Measurements from ENCODE around the gene RAP1GAP2.

The RAP1GAP2 gene

DNA sequence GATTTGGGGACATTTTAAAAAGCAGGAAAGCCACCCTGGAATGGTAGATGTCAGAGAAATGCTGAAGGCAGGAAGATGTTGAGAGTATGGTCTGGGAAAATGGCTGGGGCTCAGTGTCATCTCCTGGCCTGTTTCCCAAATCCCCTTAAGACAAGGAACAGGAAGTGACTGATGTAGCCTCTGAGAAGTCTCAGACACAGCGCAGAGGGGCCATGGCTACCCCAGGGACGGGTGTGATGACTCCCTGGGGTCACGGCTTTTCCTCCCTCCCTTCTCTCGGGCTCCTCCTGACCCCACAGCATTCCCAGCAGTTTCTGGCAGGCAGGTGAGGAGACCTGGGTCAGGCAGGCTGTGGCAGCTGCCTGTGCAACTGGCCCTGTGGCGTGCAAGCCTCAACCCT, 45.4 kb downstream of the RAP1GAP2 start:
- no peaks in the 10 kb centered on the region for H3K4me1 ChIP-seq
- in situ Hi-C loops (cut with MboI; ENCODE audit: low sequenced_read_pairs): no loop called here
- H3K9me3 ChIP-seq: no peaks in the 10 kb centered on the region
- DNase-seq (ENCODE audit: low spot score in 2 of 2): no peak
- no peaks in the 10 kb centered on the region for H3K36me3 ChIP-seq (replicated peaks)
- H3K27me3 ChIP-seq (ENCODE audit: low read depth): no peaks in the 10 kb centered on the region
- no peak overlapping the region for H3K4me3 ChIP-seq

GRCh38 chr17:2842464-2842863, 46.2 kb downstream of the RAP1GAP2 start:
- H3K27me3 ChIP-seq (ENCODE audit: low read depth): no peaks in the 10 kb centered on the region
- in situ Hi-C loops (cut with MboI; ENCODE audit: low sequenced_read_pairs): no loop called here

DNA sequence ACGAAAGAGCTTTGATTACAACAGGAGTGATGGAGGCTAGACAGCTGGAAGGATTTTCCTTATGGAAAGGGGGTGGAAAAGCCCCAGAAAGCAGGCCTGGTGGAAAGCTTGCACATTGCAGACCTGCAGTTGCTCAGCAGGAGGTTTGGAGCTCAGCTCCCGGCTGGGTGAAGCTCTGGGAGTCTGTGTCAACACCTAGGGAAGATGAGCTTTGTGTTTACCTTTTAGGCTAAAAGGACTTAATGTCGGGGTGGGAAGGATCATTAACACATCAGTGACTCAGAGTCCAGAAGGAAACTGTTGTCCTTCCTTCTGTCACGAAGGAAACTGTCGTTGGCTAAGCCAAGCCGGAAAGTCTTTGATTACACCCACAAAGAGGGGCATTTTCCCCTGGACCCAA, 48.2 kb downstream of the RAP1GAP2 start:
- DNase-seq (ENCODE audit: low spot score in 2 of 2): no peak
- Histone ChIP-seq H3K27me3 (ENCODE audit: low read depth) (no peaks in the 10 kb centered on the region), H3K4me3 (no peak overlapping the region), H3K4me1 (no peaks in the 10 kb centered on the region), H3K36me3 (replicated peaks) (no peaks in the 10 kb centered on the region), H3K9me3 (no peaks in the 10 kb centered on the region)
- in situ Hi-C loops (cut with MboI; ENCODE audit: low sequenced_read_pairs): no loop called here

More at GRCh38 chr17:2842464-2842863, 46.2 kb downstream of the RAP1GAP2 start:
- Histone ChIP-seq H3K36me3 (replicated peaks) (no peaks in the 10 kb centered on the region), H3K4me1 (no peaks in the 10 kb centered on the region), H3K4me3 (no peak overlapping the region), H3K9me3 (no peaks in the 10 kb centered on the region)
- no peak for DNase-seq (ENCODE audit: low spot score in 2 of 2)

DNA sequence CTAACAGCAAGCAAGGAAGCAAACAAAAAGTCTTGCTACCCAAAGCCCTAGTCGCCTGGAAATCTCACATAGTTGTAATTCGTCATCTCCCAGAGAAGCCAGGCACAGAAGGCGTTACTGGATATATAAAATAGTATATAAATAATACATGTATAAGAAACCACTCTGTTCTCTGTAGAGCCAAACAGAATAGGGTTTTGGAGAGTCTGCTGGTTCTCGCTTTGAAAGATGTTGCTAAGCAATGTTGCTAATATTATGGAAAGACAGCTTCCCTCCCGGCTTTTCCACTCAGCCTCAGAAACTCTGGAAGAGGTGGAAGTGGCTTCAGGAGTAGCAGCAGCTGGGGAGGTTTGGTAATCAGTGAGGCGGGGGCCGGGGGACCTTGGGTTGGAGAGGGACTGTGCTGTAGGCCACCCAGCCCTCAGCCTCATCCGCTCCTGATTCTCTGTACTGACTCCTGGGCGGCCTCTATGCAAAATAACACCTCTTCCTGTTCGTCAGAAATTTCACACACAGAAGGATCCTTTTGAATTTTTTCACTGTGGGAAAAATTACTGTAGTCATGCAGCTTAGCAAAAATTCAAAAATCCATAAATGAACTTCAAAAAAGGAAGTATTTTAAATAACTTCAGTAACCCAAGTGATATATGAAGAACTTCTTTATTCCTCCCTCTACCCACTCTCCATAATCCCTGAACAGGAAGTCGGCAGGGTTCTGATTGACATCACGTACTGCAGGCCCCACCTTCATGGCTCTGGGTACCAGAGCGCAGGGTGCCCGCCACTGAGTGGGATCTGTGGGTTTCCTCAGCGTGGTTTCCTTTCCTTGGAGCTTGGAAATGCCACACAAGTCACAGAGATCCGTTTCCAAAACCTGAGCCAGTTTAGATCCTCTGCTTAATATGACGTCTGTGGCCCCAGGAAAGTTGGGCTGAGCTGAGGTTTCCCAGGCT, 51.4 kb downstream of the RAP1GAP2 start:
- no peak overlapping the region for H3K4me3 ChIP-seq
- in situ Hi-C loops (cut with MboI; ENCODE audit: low sequenced_read_pairs): no loop called here
- H3K9me3 ChIP-seq: no peaks in the 10 kb centered on the region

DNA sequence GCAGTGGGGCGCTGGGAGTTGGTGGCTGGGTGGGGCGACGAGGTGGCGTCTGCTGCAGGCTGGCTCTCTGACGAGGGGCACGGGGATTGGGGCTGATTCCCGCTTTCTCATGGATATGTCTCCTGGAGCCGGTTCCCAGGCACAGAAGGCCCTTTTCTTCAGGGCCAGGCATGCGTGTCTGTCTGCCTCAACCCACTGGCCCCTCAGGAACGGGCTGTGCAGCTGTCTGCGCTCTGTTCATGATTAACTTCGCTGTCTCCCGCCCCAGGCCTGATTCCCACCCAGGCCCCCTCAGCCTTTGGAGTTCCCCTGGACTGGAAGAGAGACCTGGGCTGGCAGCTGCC, 53.1 kb downstream of the RAP1GAP2 start:
- H3K4me1 ChIP-seq: no peaks in the 10 kb centered on the region
- no peak overlapping the region for H3K4me3 ChIP-seq
- no peaks in the 10 kb centered on the region; the same call in 1 of the 2 replicates for H3K36me3 ChIP-seq (replicated peaks)
- no peak for DNase-seq (ENCODE audit: low spot score in 2 of 2)
- no peaks in the 10 kb centered on the region for H3K9me3 ChIP-seq
- in situ Hi-C loops (cut with MboI; ENCODE audit: low sequenced_read_pairs): no loop called here
- no peaks in the 10 kb centered on the region for H3K27me3 ChIP-seq (ENCODE audit: low read depth)

More for the DNA sequence above, 51.4 kb downstream of the RAP1GAP2 start:
- no peaks in the 10 kb centered on the region for H3K4me1 ChIP-seq
- no peak for DNase-seq (ENCODE audit: low spot score in 2 of 2)
- no peaks in the 10 kb centered on the region for H3K36me3 ChIP-seq (replicated peaks)
- H3K27me3 ChIP-seq (ENCODE audit: low read depth): no peaks in the 10 kb centered on the region

GRCh38 chr17:2850991-2851390, 54.8 kb downstream of the RAP1GAP2 start:
- Histone ChIP-seq H3K36me3 (replicated peaks) (no peaks in the 10 kb centered on the region; the same call in 1 of the 2 replicates), H3K27me3 (ENCODE audit: low read depth) (no peaks in the 10 kb centered on the region), H3K4me1 (peaks cover 8% of the 10 kb centered on the region), H3K9me3 (no peaks in the 10 kb centered on the region), H3K4me3 (no peak overlapping the region)
- DNase-seq (ENCODE audit: low spot score in 2 of 2): no peak
- in situ Hi-C loops (cut with MboI; ENCODE audit: low sequenced_read_pairs): loop anchor here (5.0 kb wide), 1 partner anchor 76 kb away; no protein-coding TSS in a partner anchor

DNA sequence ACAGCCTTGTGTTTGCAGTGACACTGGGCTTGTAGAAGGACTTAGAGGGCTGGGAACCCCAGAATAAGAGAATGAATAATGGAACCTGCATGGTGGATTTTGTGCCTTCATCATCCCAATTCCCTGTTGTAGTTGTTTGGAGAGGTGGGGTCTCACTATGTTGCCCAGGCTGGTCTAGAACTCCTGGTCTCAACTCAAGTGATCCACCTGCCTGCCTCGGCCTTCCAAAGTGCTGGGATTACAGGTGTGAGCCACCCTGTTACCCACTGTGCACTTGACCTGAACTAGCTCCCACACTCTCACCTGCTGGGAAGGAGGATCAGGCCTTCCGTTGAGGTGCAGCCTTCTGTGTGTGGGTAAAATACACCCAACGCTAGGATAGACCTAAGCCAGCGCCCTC, 55.4 kb downstream of the RAP1GAP2 start:
- H3K27me3 ChIP-seq (ENCODE audit: low read depth): no peaks in the 10 kb centered on the region
- H3K36me3 ChIP-seq (replicated peaks): no peaks in the 10 kb centered on the region; the same call in 1 of the 2 replicates
- no peak overlapping the region for H3K4me3 ChIP-seq
- H3K9me3 ChIP-seq: no peaks in the 10 kb centered on the region
- in situ Hi-C loops (cut with MboI; ENCODE audit: low sequenced_read_pairs): loop anchor here (5.0 kb wide), 1 partner anchor 76 kb away; no protein-coding TSS in a partner anchor
- peaks cover 8% of the 10 kb centered on the region for H3K4me1 ChIP-seq
- no peak for DNase-seq (ENCODE audit: low spot score in 2 of 2)

GRCh38 chr17:2852221-2852620, 56.0 kb downstream of the RAP1GAP2 start:
- Histone ChIP-seq H3K27me3 (ENCODE audit: low read depth) (no peaks in the 10 kb centered on the region), H3K4me1 (peaks cover 8% of the 10 kb centered on the region), H3K36me3 (replicated peaks) (no peaks in the 10 kb centered on the region; the same call in 1 of the 2 replicates), H3K4me3 (no peak overlapping the region), H3K9me3 (no peaks in the 10 kb centered on the region)
- no peak for DNase-seq (ENCODE audit: low spot score in 2 of 2)
- in situ Hi-C loops (cut with MboI; ENCODE audit: low sequenced_read_pairs): loop anchor here (5.0 kb wide), 1 partner anchor 75 kb away; no protein-coding TSS in a partner anchor

DNA sequence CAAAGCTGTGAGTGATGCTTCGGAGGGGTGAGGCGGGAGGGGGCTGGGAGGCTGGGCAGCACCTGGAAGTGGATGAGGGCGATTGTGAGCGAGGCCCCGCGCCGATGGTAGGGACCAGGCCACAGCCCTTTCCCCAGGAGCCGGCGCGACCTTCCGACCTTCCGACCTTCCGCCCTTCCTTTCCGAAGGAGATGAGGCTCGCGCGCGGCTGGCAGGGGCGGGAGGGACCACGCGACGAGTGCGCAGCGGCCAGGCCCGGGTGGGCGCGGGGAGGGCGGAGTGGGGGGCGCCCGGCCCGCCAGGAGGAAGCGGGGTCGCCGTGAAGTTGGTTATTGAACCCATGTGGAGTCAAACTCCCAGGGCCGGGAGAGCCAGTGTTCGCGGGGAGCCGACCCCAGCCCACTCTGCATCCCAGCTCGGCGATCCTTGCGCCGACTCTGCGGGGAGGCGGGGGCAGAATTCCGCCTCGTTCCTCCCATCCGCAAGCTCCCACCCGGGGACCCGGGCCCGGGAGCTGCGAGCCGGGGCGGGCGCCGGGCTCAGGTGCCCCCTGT, 56.6 kb downstream of the RAP1GAP2 start:
- Histone ChIP-seq H3K9me3 (no peaks in the 10 kb centered on the region), H3K4me3 (peak overlapping the region; percentile 45), H3K36me3 (replicated peaks) (no peaks in the 10 kb centered on the region; the same call in 1 of the 2 replicates), H3K4me1 (peaks cover 8% of the 10 kb centered on the region), H3K27me3 (ENCODE audit: low read depth) (no peaks in the 10 kb centered on the region)
- DNase-seq (ENCODE audit: low spot score in 2 of 2): no peak
- in situ Hi-C loops (cut with MboI; ENCODE audit: low sequenced_read_pairs): loop anchor here (5.0 kb wide), 1 partner anchor 74 kb away; no protein-coding TSS in a partner anchor

DNA sequence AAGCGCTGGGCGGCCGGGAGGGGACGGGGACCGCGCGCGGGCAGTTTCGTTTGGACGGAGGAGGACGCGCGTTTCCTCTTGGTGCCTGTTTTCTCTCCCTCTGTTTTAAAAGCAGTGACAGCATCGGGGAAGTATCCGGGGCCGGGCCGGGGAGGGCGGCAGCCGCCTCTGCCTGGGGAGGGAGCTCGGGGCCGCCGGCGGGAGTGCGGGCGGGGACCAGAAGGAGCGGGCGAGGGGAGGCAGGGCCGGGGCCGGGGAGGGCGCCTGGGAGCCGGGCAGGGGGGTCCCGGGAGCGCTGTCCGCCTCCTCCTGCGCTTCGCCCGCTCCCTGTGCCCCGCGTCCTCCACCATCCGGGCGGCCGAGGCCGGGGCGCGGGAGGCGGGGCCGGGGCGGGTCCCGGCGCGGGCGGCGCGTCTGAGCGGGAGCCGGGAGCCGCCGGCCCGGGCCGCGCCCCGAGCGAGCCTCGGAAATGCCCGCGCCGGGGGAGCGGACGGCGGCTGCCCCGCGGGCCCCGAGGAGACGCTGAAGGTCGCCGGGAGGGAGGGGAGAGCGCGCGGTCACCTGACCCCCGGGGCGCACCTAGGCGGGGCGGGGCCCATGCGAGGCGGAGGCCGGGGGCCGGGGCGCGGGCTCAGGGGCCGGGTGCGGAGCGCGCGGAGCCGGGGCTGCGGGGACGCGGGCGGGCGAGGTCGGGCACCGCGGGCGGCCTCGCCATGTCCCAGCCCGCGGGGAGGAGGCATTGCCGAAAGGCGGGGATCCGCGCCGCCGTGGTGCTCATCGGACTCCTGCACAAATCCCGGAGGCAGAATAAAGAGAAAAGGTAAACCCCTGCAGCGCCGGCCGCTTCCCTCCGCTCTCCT, 57.3 kb downstream of the RAP1GAP2 start:
- peak overlapping the region; percentile 45 for H3K4me3 ChIP-seq
- DNase-seq (ENCODE audit: low spot score in 2 of 2): peak; percentile 16 to 59

GRCh38 chr17:2854143-2855055, 58.2 kb downstream of the RAP1GAP2 start:
- H3K36me3 ChIP-seq (replicated peaks): no peaks in the 10 kb centered on the region; the same call in 1 of the 2 replicates
- in situ Hi-C loops (cut with MboI; ENCODE audit: low sequenced_read_pairs): loop anchor here (5.0 kb wide), 1 partner anchor 73 kb away; no protein-coding TSS in a partner anchor
- no peaks in the 10 kb centered on the region for H3K27me3 ChIP-seq (ENCODE audit: low read depth)
- no peaks in the 10 kb centered on the region for H3K9me3 ChIP-seq
- peak overlapping the region; percentile 45 for H3K4me3 ChIP-seq
- peaks cover 8% of the 10 kb centered on the region for H3K4me1 ChIP-seq
- peak in 1 of 2 experiments; percentile 37 for DNase-seq (ENCODE audit: low spot score in 2 of 2)

More for the DNA sequence above, 57.3 kb downstream of the RAP1GAP2 start:
- Histone ChIP-seq H3K36me3 (replicated peaks) (no peaks in the 10 kb centered on the region; the same call in 1 of the 2 replicates), H3K27me3 (ENCODE audit: low read depth) (no peaks in the 10 kb centered on the region), H3K4me1 (peaks cover 8% of the 10 kb centered on the region), H3K9me3 (no peaks in the 10 kb centered on the region)
- in situ Hi-C loops (cut with MboI; ENCODE audit: low sequenced_read_pairs): loop anchor here (5.0 kb wide), 1 partner anchor 74 kb away; no protein-coding TSS in a partner anchor

DNA sequence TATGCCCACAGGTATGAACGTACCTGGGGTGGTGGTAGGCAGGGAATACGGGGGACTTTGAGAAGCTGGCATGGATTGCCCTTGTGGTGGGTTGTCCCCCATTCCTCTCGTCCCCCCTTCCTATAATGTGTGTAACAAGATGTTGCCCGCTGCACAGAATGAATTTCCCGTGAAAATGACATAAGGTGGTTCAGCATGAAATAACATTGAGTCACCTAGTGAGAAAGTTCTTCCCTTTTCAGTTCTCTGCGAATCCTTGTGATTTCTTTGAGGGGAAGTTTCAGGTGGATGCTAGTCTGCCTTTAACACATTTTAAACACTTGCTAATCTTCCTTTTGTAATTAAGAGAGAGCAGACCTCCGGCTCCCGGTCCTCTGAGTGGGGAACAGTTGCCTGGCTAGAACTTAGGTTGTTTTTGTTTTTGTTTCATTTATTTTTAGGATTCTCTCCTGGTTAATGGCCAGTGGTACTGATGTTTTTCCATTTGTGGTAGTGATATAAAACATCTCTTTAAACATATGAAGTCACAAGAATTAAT, 58.9 kb downstream of the RAP1GAP2 start:
- Histone ChIP-seq H3K36me3 (replicated peaks) (no peaks in the 10 kb centered on the region; the same call in 1 of the 2 replicates), H3K4me3 (peak overlapping the region; percentile 45; the same call in 1 of the 2 replicates), H3K4me1 (peaks cover 8% of the 10 kb centered on the region), H3K9me3 (no peaks in the 10 kb centered on the region), H3K27me3 (ENCODE audit: low read depth) (no peaks in the 10 kb centered on the region)
- DNase-seq (ENCODE audit: low spot score in 2 of 2): no peak
- in situ Hi-C loops (cut with MboI; ENCODE audit: low sequenced_read_pairs): no loop called here
